Kasumi-1 (cell line): ENCODE data around the gene PEDS1.
"Not testable (repeated sequence)": the region's sequence is repeated elsewhere in the genome, so short reads cannot be mapped to it uniquely, and the experiment has no call there.

Experiments
- DNase-seq, 2 experiments: peaks; one replicate each; lab custom pipeline; 2025; lab: John Stamatoyannopoulos, UW

Gene PEDS1

DNA sequence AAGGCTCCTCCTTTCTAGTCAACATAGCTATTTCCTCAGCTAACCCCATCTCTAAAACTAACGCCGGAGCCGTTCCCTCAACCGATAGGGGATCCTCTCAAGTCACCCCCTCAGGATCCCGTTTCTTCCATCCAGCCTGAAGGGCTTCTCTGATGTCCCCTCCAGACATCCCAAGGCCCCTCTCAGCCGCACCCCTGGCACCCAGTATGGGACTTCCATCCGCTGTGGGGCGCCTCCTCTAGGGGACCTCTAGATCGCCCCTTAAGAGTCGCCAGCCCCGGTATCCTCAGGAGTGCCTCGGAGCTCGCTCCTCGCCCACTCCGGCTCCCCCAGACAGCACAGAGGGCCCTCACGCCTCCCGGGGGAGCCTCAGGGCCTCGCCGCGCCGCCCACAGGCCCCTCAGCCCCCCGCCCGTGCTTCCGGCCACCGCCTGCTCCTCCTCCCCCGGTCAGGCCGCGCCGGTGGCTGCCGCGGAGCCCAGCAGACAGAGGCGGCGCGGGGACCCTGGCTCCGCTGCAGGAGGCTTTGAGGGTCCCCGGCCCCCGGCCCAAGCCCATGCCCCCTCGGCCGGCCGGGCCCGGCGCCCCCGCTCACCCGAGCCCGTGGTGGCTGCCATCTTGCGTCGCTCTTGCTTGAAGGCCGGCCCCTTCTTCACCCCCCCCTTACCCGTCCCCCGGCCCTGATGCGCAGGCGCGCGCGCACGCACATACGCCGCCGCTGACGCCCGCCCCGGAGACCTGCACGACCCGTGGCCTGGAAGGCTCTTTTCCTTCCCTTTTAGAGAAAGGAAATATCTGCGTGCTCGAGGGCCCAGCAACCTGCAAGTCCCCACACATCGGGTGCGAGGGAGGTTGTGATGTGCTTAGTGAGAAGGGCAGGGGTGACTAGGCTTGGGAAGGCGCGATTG, 40.8 kb downstream of the PEDS1 start, which contains the start of gene UBE2V1:
TSS of gene UBE2V1 (minus strand) at position 639 of the 908 bp plus-strand sequence. CDS start at position 617, 22 bp downstream.
- peak; percentile 86 to 91 for DNase-seq

DNA sequence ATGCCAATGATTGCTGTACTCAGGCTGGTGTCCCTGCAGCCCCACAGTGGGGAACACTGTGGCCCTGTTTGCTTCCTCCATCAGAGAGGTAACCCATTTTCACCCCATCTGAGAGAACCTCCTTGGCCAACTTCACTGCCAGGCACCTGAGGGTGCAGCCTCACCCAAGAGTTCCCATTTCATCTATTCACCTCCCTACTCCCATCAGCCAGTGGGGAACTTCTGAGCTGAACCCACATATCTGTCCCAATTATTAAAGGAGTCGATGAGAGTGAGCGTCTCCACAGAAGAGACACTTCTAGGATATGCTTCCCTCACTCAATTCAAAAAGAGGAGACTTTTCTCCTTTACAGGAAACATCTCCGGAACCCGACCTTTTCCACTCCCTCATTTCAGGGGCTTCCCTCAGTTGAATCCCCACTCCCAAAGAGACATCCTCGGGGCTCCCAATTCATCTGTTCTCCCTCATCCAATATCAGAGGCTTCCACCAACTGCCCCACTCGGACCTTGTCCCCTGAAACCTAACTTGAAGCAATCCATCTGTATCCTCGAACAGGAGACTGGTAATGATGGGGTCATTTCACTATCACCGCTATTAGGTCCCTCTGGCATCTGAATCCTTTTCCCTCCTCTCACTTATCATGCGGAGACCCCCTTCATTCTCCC, 41.6 kb downstream of the PEDS1 start:
- no peak for DNase-seq

DNA sequence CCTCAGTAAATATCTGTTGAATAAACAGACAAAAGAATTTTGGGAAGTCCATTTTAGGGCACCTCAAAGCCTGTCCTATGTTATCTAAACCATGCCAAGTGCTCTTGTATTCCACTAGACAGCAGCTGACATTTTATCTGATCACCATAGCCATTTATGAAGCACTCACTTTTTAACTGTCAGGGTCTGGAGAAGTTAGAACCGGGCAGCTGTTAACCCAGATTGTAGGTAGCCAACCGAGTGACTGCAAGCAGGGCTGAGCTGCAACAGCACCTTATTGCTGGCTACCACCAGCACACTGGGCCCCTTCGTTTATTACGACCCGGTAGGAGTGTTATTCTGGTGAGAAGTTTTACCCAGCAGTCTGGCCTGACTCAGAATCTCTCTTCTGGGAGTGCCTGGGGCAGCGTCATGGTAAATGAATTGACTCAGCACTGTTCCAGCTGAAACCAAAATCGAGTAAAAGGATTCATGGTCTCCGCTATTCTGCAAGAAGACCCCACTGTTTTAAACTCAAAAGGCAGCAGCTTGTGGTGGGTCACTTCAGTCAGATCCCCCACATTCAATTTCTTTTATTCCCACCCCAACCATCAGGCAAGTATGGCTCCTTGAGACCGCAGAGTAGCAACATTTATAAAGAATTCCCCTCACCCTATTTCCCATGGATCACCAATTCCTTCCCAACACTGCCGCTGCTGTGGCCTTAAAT, 42.2 kb downstream of the PEDS1 start:
- DNase-seq: no peak

DNA sequence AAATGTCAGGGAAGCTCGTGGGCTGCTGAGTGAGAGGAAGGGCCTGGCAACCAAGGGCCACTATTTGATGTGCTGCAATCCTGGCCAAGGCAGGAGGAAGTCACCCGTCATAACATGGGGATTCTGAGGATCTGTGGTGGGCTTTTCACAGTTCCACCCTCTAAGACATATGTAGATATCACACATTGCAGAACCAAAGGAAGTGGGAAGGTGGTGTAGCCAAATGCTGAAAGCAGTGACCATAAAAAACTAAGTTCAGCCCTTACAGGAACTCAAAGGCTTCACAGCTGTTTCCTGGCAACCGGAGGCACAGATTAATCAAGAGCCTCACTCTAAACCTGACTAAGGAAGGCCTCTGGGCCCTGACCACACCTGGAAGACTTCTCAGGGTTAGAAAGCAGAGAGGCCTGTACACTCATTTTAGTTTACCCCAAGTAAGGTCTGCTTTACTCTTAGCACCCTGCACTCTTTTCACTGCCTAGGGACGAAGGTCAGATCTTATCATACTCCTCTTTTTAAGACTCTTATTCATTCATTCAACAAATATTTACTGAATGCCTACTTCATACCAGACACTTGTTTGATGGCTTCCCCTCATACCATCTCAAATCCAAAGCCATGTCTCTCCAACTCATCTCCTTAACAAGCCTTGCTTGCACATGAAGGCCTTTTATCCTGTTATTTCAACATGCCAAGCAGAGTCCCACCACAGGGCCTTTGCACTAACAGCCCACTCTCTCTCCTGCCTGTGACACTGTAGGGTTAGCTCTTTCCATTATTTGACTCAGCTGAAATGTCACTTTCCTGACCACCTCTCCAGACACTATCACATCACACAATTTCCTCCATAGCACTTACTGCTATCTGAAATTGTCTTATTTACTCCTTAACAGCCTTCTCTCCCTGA, 43.1 kb downstream of the PEDS1 start:
- peak; percentile 92 to 95 for DNase-seq

DNA sequence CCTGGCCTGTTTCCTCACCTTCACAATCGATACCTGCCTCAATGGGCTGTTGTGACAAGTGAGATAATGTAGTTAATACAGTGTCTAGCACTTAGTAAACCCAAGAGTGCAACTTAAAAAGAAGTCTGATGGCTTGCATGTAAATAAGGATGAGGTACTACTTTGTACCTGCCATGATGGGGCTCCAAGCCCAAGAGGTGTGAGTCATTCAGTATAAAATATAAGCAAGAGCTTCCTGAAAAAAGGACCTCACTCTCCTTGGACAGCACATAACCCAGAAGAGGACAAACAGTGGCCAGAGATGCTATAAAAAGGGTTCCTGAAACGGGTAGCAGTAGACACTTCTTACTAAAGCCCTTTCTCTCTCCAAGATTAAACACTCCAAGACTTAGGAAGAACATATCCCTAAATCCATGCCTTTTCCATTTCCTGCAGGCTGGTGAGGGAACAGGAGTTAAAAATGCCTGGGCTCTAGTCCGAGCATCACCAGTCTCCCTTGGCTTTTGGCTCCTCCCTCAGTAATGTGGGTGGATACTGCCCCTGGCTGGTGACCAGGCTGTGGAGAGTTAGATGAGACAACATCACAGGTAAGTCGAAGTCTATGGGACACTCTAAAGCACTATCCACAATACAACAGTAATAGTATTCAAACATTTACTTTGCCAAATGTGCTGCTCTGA, 44.8 kb downstream of the PEDS1 start:
- DNase-seq: no peak

DNA sequence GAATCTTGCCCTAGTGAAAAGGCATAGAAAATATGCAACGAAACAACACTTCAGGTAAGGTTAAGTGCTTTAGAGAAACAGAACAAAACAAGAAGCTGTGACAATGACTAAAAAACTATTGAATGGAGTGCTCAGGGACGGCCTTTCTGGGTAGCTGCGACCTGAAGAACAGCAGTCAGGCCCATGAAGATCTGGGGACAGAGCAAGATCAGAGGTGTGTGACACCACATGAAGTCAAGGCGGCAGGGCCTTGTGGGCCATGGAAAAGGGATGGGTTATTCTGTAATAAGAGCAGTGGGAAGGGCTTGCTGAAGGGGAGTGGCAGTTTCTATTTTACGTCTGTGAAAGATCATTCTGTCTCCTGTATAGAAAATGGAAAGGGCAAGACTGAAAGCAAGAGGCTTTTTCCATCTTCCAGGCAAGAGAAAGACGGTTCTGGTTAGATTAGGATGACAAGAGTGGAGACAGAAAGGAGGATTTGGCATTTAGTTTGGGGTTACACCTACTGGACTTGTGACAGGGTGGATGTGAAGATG, 45.7 kb downstream of the PEDS1 start:
- DNase-seq: no peak

DNA sequence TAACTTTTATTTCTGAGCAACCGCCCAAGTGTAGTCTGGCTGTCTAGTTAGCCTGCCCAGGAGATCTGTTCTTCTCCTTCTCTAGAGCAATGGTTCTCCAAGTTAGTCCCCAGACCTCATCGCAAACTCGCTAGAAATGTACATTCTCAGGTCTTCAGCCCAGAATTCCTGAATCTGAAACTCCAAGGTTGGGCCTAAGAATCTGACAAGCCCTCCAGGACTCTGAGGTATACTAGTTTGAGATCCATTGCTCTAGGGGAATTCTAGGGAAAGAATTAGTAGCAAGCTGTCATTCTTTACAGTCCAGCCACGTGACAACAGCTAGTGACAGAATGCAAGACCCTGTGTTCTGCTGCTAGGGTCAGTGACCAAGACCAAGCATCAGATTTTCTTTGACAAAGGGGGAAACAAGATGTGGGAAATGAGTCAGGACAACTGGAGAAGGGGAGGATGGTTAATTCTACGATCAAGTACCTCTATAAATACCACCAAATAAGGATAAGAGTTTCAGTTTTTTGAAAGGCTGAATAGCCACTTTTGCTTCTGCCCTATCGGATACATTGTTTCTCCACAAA, 46.4 kb downstream of the PEDS1 start:
- DNase-seq: no peak

DNA sequence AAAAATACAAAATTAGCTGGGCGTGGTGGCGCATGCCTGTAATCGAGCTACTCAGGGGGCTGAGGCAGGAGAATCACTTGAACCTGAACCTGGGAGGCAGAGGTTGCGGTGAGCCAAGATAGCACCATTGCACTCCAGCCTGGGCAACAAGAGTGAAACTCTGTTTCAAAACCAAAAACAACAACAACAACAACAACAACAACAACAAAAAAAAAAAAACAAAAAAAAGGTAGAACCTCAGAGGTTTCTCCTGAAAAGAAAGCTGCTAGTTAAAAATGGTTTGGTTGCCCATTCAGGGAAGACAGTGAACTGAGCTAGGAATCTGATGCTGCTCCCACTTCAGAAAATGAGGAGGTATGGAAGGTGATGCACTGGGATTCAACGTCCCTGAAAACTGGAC, 46.9 kb downstream of the PEDS1 start:
- not testable (repeated sequence) for DNase-seq
